HUES64 (cell line): Measurements from ENCODE around the gene SLC38A7.
"Not testable (repeated sequence)": the region's sequence is repeated elsewhere in the genome, so short reads cannot be mapped to it uniquely, and the experiment has no call there.

ENCODE experiments used
- H3K27ac ChIP-seq: 2 replicates; pipeline ENCODE4 v1.7.0; 2013; ENCODE audit warnings: low read depth, low read length, inconsistent platforms
- H3K27me3 ChIP-seq: 2 replicates; pipeline ENCODE4 v1.6.1; 2013; ENCODE audit warnings: mild to moderate bottlenecking, low read length; ENCODE audit not compliant: insufficient read depth
- H3K36me3 ChIP-seq: 2 replicates; pipeline ENCODE4 v1.6.1; 2013; ENCODE audit warnings: mild to moderate bottlenecking, low read length; ENCODE audit not compliant: insufficient read depth
- H3K4me1 ChIP-seq: 2 replicates; pipeline ENCODE4 v1.6.1; 2013; ENCODE audit warnings: mild to moderate bottlenecking, low read length, moderate library complexity; ENCODE audit not compliant: insufficient read depth
- H3K4me3 ChIP-seq: 2 replicates; pipeline ENCODE4 v1.5.1; 2013; ENCODE audit warnings: mild to moderate bottlenecking, low read length, moderate library complexity
- H3K9ac ChIP-seq: 2 replicates; pipeline ENCODE4 v1.6.1; 2013; ENCODE audit warnings: mild to moderate bottlenecking, low read depth, low read length
- H3K9me3 ChIP-seq: 2 replicates; pipeline ENCODE4 v1.6.1; 2013; ENCODE audit warnings: low read depth, low read length; ENCODE audit not compliant: insufficient read depth
- WGBS: fragments of 150-250, 120-280 bp; methylation state at CpG from one replicate; pipeline ENCODE4 v1.1.7; 2013; ENCODE audit warnings: missing lambda C conversion rate; 5-methylcytosine and 5-hydroxymethylcytosine counted together

Gene SLC38A7

DNA sequence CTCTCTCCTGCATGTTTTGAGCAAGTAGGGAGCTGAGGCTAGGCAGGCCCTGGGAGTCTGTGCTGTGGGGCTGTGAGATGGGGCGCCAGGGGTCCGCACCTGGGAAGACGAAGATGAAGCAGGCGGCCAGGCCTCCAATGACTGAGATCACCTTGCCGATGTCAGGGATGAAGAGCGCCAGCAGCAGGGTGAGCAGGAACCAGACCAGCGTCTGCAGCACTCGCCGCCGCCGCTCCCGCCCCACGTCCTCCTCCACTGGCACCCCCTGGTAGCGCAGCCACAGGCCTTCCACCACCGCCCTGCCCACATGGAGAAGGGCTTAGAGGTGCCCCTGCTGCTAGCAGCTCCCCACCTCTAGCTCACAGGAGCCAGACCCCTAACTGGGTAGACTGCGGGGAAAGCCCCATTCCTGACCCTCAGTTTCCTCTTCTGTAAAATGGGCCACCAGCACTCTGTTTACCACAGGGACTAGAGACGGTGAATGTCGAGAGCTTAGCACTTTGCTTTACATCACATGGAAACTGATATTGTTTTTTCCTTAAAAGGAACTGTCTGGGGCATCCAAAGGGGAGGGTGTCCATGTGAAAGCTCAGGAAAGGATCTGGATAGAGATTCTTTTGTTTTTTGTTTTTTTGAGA lies 13.5 kb downstream of the SLC38A7 start:
- Histone ChIP-seq H3K27ac (no peak overlapping the region), H3K36me3 (peaks cover 41% of the 10 kb centered on the region), H3K27me3 (no peaks in the 10 kb centered on the region), H3K4me3 (no peak overlapping the region), H3K9ac (no peak overlapping the region), H3K9me3 (no peaks in the 10 kb centered on the region), H3K4me1 (no peaks in the 10 kb centered on the region)
- 95% methylated on average over 18 of the region's 18 CpGs for WGBS

DNA sequence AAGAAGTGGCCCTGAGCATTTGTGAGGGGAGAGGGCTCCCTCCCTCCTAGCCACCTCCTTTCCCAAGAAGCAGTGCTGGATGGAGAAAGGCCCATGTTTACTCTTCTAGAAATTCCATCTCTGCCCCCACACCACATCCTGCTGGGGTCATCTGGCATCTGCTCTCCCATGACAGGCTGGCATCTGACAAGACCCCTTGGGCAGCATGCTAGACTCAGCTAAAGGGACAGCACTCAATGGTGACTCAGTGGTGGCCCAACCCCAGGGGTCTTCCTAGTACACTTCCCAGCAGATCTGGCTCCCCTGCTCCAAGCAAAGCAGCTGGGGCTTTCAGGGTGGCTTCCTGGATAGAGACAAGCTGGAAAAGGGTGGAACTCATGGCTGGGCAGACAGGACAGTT lies 14.4 kb downstream of the SLC38A7 start:
- no peak overlapping the region for H3K27ac ChIP-seq
- no peaks in the 10 kb centered on the region for H3K4me1 ChIP-seq
- H3K27me3 ChIP-seq = no peaks in the 10 kb centered on the region
- H3K9me3 ChIP-seq = no peaks in the 10 kb centered on the region
- H3K9ac ChIP-seq = no peak overlapping the region
- no peak overlapping the region for H3K4me3 ChIP-seq
- peaks cover 32% of the 10 kb centered on the region for H3K36me3 ChIP-seq

DNA sequence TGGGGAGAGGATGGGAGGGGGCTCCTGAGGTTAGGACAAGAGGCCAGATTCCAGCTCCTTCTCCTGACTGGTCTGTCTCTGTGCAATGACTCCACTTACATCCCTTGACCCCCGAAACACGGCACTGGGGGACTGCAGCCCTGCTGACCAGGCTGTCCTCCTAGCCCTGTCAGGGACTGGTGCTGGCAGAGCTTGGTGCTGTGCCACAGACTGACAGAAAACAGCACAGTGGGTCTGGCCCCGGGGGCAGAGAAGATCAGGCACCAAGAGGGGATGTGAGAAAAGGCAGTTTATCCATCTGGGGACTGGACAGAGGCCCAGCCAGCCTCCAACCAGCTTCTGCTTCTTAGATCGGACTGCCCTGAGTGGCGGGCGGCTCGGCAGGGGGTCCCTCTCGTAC lies 19.4 kb downstream of the SLC38A7 start:
- Histone ChIP-seq H3K36me3 (peaks cover 15% of the 10 kb centered on the region), H3K9ac (no peak overlapping the region)
- WGBS = 83% methylated on average over 8 of the region's 8 CpGs

DNA sequence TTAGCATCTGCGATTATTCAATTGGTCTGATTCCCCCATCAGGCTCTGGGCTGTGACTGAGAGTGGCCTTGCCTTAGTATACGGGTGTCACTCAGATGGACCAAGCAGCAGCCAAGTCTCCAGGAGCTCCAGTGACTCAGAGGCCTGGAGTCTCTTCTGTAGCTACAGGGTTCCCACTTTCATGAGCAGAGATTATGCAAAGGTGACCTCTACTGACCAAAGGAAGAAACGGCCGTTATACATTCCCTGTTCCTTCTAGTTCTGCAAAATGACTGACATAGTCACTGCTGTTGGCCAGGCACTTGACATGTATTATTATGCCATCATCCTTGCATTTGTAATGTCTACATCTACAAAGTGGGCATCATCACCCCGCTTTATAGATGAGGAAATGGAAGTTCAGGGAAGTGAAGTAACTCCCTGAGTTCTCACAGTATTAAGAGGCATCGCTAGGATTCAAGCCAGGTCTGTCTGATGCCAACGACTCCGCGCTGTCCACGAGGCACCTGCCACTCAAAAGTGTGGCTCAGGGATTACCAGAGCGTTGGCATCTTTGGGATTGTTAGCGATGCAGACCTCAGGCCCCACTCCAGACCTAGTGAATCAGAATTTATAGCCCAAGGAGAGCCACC lies 23.3 kb downstream of the SLC38A7 start:
- Histone ChIP-seq H3K27me3 (no peaks in the 10 kb centered on the region; the same call in 1 of the 2 replicates), H3K9ac (no peak overlapping the region), H3K36me3 (no peaks in the 10 kb centered on the region), H3K4me1 (no peaks in the 10 kb centered on the region), H3K27ac (no peak overlapping the region), H3K9me3 (no peaks in the 10 kb centered on the region), H3K4me3 (no peak overlapping the region)
- WGBS = 53% methylated on average over 12 of the region's 12 CpGs

More for the DNA sequence above, 19.4 kb downstream of the SLC38A7 start:
- no peaks in the 10 kb centered on the region for H3K9me3 ChIP-seq
- no peak overlapping the region for H3K4me3 ChIP-seq
- no peak overlapping the region for H3K27ac ChIP-seq
- H3K4me1 ChIP-seq = no peaks in the 10 kb centered on the region
- H3K27me3 ChIP-seq = no peaks in the 10 kb centered on the region; the same call in 1 of the 2 replicates

- H3K9ac ChIP-seq, H3K9me3 ChIP-seq, H3K36me3 ChIP-seq, H3K27me3 ChIP-seq, H3K27ac ChIP-seq, H3K4me1 ChIP-seq, H3K4me3 ChIP-seq: not testable (repeated sequence)
- WGBS = 92% methylated on average over 10 of the region's 11 CpGs
Measured at GRCh38 chr16:58659911-58660310, 24.7 kb downstream of the SLC38A7 start.

- H3K9ac ChIP-seq = no peak overlapping the region
- no peaks in the 10 kb centered on the region for H3K4me1 ChIP-seq
- WGBS = 95% methylated on average over 3 of the region's 3 CpGs
Measured at GRCh38 chr16:58658796-58659211, 25.8 kb downstream of the SLC38A7 start.

DNA sequence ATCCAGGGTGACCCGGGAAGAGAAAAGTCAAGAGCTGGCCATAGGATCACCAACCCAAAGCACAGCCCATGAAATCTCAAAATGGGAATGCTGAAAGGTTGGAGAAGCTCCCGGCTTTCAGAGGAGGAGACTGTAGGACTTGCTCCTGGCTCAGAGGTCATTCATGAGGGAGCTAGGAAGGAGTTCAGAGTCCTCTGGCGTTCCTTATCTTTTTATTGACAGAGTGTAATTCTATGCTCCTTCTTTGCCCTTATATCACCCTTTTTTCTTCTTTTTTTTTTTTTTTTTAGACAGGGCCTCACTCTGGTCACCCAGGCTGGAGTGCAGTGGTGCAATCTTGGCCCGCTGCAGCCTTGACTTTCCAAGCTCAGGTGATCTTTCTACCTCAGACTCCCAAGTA lies 27.7 kb downstream of the SLC38A7 start:
- WGBS = 85% methylated on average over 3 of the region's 4 CpGs

More at GRCh38 chr16:58658796-58659211, 25.8 kb downstream of the SLC38A7 start:
- no peak overlapping the region for H3K27ac ChIP-seq
- H3K4me3 ChIP-seq = no peak overlapping the region
- H3K27me3 ChIP-seq = no peaks in the 10 kb centered on the region; the same call in 1 of the 2 replicates
- no peaks in the 10 kb centered on the region for H3K36me3 ChIP-seq
- H3K9me3 ChIP-seq = no peaks in the 10 kb centered on the region

GRCh38 chr16:58655215-58655596 lies 29.4 kb downstream of the SLC38A7 start:
- no peaks in the 10 kb centered on the region for H3K9me3 ChIP-seq
- H3K36me3 ChIP-seq = no peaks in the 10 kb centered on the region
- H3K9ac ChIP-seq = no peak overlapping the region
- no peak overlapping the region for H3K27ac ChIP-seq
- H3K4me3 ChIP-seq = no peak overlapping the region
- no peaks in the 10 kb centered on the region for H3K27me3 ChIP-seq
- WGBS = 93% methylated on average over 8 of the region's 8 CpGs
- 0 out of 2 replicates have a peak, but pooled peaks cover 2% of the 10 kb centered on the region for H3K4me1 ChIP-seq

More for the DNA sequence above, 27.7 kb downstream of the SLC38A7 start:
- Histone ChIP-seq H3K9me3 (no peaks in the 10 kb centered on the region), H3K9ac (no peak overlapping the region), H3K27ac (no peak overlapping the region), H3K4me1 (0 out of 2 replicates have a peak, but pooled peaks cover 2% of the 10 kb centered on the region), H3K27me3 (no peaks in the 10 kb centered on the region), H3K36me3 (no peaks in the 10 kb centered on the region), H3K4me3 (no peak overlapping the region)

GRCh38 chr16:58654560-58655214 lies 29.9 kb downstream of the SLC38A7 start:
- no peak overlapping the region for H3K27ac ChIP-seq
- H3K4me3 ChIP-seq = no peak overlapping the region
- H3K9me3 ChIP-seq = no peaks in the 10 kb centered on the region
- H3K4me1 ChIP-seq = 0 out of 2 replicates have a peak, but pooled peaks cover 2% of the 10 kb centered on the region
- 81% methylated on average over 6 of the region's 7 CpGs for WGBS
- no peaks in the 10 kb centered on the region for H3K27me3 ChIP-seq
- no peak overlapping the region for H3K9ac ChIP-seq
- no peaks in the 10 kb centered on the region for H3K36me3 ChIP-seq

- Histone ChIP-seq H3K9me3 (no peaks in the 10 kb centered on the region), H3K27me3 (no peaks in the 10 kb centered on the region), H3K27ac (no peak overlapping the region), H3K36me3 (no peaks in the 10 kb centered on the region), H3K4me3 (no peak overlapping the region), H3K4me1 (0 out of 2 replicates have a peak, but pooled peaks cover 2% of the 10 kb centered on the region), H3K9ac (no peak overlapping the region)
- 17% methylated on average over 3 of the region's 3 CpGs for WGBS
Measured at GRCh38 chr16:58652741-58653140, 31.8 kb downstream of the SLC38A7 start.

DNA sequence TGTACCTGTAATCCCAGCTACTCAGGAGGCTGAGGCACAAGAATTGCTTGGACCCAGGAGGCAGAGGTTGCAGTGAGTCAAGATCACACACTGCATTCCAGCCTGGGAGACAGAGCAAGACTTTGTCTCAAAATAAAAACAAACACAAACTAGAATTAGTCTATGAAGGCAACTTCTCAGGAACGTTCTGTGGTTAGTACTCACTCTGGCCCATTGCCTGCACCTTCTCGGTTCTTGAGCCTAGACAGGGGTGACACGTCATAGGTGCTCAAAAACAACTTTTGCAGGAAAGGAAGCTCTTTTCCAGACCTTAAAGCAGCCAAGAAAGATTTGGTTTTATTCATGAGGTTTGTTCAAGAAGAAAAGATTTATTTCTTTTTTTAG lies 32.6 kb downstream of the SLC38A7 start:
- Histone ChIP-seq H3K27me3 (no peaks in the 10 kb centered on the region), H3K27ac (no peak overlapping the region)
- 90% methylated on average over 3 of the region's 3 CpGs for whole genome bisulfite sequencing

More for the DNA sequence above, 32.6 kb downstream of the SLC38A7 start:
- H3K9ac ChIP-seq = no peak overlapping the region
- 0 out of 2 replicates have a peak, but pooled peaks cover 2% of the 10 kb centered on the region for H3K4me1 ChIP-seq
- no peaks in the 10 kb centered on the region for H3K9me3 ChIP-seq
- no peaks in the 10 kb centered on the region for H3K36me3 ChIP-seq
- no peak overlapping the region for H3K4me3 ChIP-seq
